HCT116 (cell line): ENCODE data around the gene ZBTB5. TPM values are rescaled to one million over a fixed set of nuclear protein-coding genes. Genes with fewer than 3 reads are reported as not detected.

ENCODE experiments used
- ATAC-seq: fragments of 200-7000 bp; cut with Tn5 transposase; 2 replicates; pipeline ENCODE4 v1.9.1; 2020; ENCODE audit warnings: mild to moderate bottlenecking, moderate library complexity
- BruUV-seq: library from RNA; stranded (reverse); fragments of 400-500 nt; replicated peaks from 2 replicates; lab custom pipeline; 2021; lab: Mats Ljungman, UMichigan
- CTCF ChIA-PET: fragments of 300-600 bp; sonication (Branson Sonifier 250); formaldehyde crosslinking; loops from one replicate; lab custom pipeline; 2021; ENCODE audit warnings: antibody characterized with exemption; lab: Charles Lee
- POLR2A ChIA-PET: fragments of 300-600, 350-600 bp; sonication (Branson Sonifier 250); formaldehyde crosslinking; loops from one replicate; lab custom pipeline; 2021; ENCODE audit warnings: antibody characterized with exemption; lab: Charles Lee
- RAD21 ChIA-PET, 2 experiments: fragments of 300-600 bp; sonication (Branson Sonifier 250); formaldehyde crosslinking; loops; one replicate each; lab custom pipeline; 2023; ENCODE audit warnings: low total read pairs in 2 of 2; ENCODE audit not compliant: uncharacterized antibody in 2 of 2, unreplicated experiment in 2 of 2, low non-redundant PET in 1 of 2; lab: Charles Lee
- DNase-seq: peaks from one replicate; pipeline ENCODE4 v3.0.0-alpha.2; 2010; ENCODE audit warnings: low read depth, low spot score
- H2AFZ ChIP-seq: fragments of 200-600 bp; shearing (Covaris generic), sonication (generic); 2 replicates; pipeline ENCODE4 v1.6.1; 2017; ENCODE audit warnings: low read depth, mixed run types, mixed read lengths, antibody characterized with exemption, low read length; ENCODE audit not compliant: poor library complexity, severe bottlenecking
- H3K27ac ChIP-seq: 2 replicates; pipeline ENCODE4 v1.5.1; 2012; ENCODE audit warnings: low read depth, low read length
- H3K27me3 ChIP-seq: fragments of 200-600 bp; sonication (generic); 2 replicates; pipeline ENCODE4 v1.6.1; 2016; ENCODE audit warnings: mixed run types, low read length, mixed read lengths; ENCODE audit not compliant: insufficient read depth
- H3K36me3 ChIP-seq, 2 experiments: fragments of 200-500 bp in 1 of 2; fragments of 200-600 bp in 1 of 2; sonication (Bioruptor generic) in 1 of 2; sonication (generic) in 1 of 2; 2 replicates each; pipeline versions ENCODE4 v1.5.1 to v1.6.1; 2014 to 2016; ENCODE audit warnings: low read length in 2 of 2, inconsistent platforms in 1 of 2, mixed read lengths in 1 of 2, mixed run types in 1 of 2; ENCODE audit not compliant: insufficient read depth in 2 of 2, control insufficient read depth in 1 of 2
- H3K4me1 ChIP-seq, 2 experiments: fragments of 200-600 bp in 1 of 2; sonication (generic) in 1 of 2; 2 replicates each; pipeline versions ENCODE4 v1.5.1 to v1.6.1; 2012 to 2017; ENCODE audit warnings: low read length in 2 of 2, inconsistent platforms in 1 of 2, mild to moderate bottlenecking in 1 of 2, mixed read lengths in 1 of 2, mixed run types in 1 of 2, moderate library complexity in 1 of 2; ENCODE audit not compliant: insufficient read depth in 2 of 2, control insufficient read depth in 1 of 2
- H3K4me2 ChIP-seq: fragments of 200-600 bp; sonication (generic); 2 replicates; pipeline ENCODE4 v1.6.1; 2017; ENCODE audit warnings: mixed run types, low read length, mixed read lengths
- H3K4me3 ChIP-seq, 2 experiments: fragments of 200-600 bp in 1 of 2; sonication (generic) in 1 of 2; replicated peaks in 1 of 2; 2 replicates each; pipeline ENCODE4 v1.5.1; 2011 to 2016; ENCODE audit warnings: low read length in 2 of 2, control low read depth in 1 of 2, low read depth in 1 of 2, mild to moderate bottlenecking in 1 of 2, mixed read lengths in 1 of 2, mixed run types in 1 of 2
- H3K79me2 ChIP-seq: fragments of 200-600 bp; sonication (generic); 2 replicates; pipeline ENCODE4 v1.6.1; 2017; ENCODE audit warnings: mild to moderate bottlenecking, mixed run types, low read length, moderate library complexity, mixed read lengths; ENCODE audit not compliant: insufficient read depth
- H3K9ac ChIP-seq: fragments of 200-600 bp; sonication (generic); 2 replicates; pipeline ENCODE4 v1.6.1; 2016; ENCODE audit warnings: low read length, mixed read lengths
- H3K9me2 ChIP-seq: fragments of 200-600 bp; sonication (generic), shearing (Covaris generic); 2 replicates; pipeline ENCODE4 v1.6.1; 2017; ENCODE audit warnings: mixed run types, mild to moderate bottlenecking, moderate library complexity; ENCODE audit not compliant: insufficient read depth
- H3K9me3 ChIP-seq, 2 experiments: fragments of 200-500 bp in 1 of 2; fragments of 200-600 bp in 1 of 2; sonication (Bioruptor generic) in 1 of 2; sonication (generic) in 1 of 2; 2 replicates each; pipeline ENCODE4 v1.6.1; 2014 to 2017; ENCODE audit warnings: low read length in 2 of 2, mixed read lengths in 2 of 2, inconsistent platforms in 1 of 2, low read depth in 1 of 2, mild to moderate bottlenecking in 1 of 2, mixed run types in 1 of 2, moderate library complexity in 1 of 2; ENCODE audit not compliant: control insufficient read depth in 1 of 2, insufficient read depth in 1 of 2
- H4K20me1 ChIP-seq: fragments of 200-600 bp; sonication (generic), shearing (Covaris generic); 2 replicates; pipeline ENCODE4 v1.6.1; 2017; ENCODE audit warnings: mixed run types, mild to moderate bottlenecking, moderate library complexity; ENCODE audit not compliant: insufficient read depth
- CBX3 ChIP-seq: IDR thresholded peaks from 2 replicates; pipeline ENCODE4 v1.6.1; 2012; ENCODE audit warnings: low read depth
- CEBPB ChIP-seq: IDR thresholded peaks from 2 replicates; pipeline ENCODE4 v1.6.1; 2012; ENCODE audit warnings: low read depth
- CTCF ChIP-seq, 3 experiments: fragments of 200-600 bp in 1 of 3; sonication (generic) in 1 of 3; IDR thresholded peaks in 2 of 3; conservative IDR thresholded peaks in 1 of 3; 2 replicates each; pipeline ENCODE4 v1.5.1; 2012 to 2017; ENCODE audit warnings: low read depth in 2 of 3, low read length in 2 of 3, antibody characterized with exemption in 1 of 3, borderline replicate concordance in 1 of 3, control low read depth in 1 of 3, mild to moderate bottlenecking in 1 of 3, mixed read lengths in 1 of 3, mixed run types in 1 of 3, moderate library complexity in 1 of 3; ENCODE audit not compliant: insufficient read depth in 1 of 3
- ELF1 ChIP-seq: IDR thresholded peaks from 2 replicates; pipeline ENCODE4 v1.6.1; 2012; ENCODE audit warnings: low read depth, borderline replicate concordance
- EZH2 ChIP-seq: fragments of 200-600 bp; sonication (generic); IDR thresholded peaks from 2 replicates; pipeline ENCODE4 v1.6.1; 2017; ENCODE audit warnings: antibody characterized with exemption, mixed run types
- FOSL1 ChIP-seq: IDR thresholded peaks from 2 replicates; pipeline ENCODE4 v1.6.1; 2012; ENCODE audit warnings: low read depth
- JUND ChIP-seq: IDR thresholded peaks from 2 replicates; pipeline ENCODE4 v1.6.1; 2012
- MAX ChIP-seq: IDR thresholded peaks from 2 replicates; pipeline ENCODE4 v1.6.1; 2012
- POLR2AphosphoS5 ChIP-seq: IDR thresholded peaks from 2 replicates; pipeline ENCODE4 v1.6.1; 2011; ENCODE audit warnings: mild to moderate bottlenecking, low read depth, low read length, moderate library complexity
- RAD21 ChIP-seq: IDR thresholded peaks from 2 replicates; pipeline ENCODE4 v1.6.1; 2012; ENCODE audit warnings: low read depth, mild to moderate bottlenecking
- REST ChIP-seq: IDR thresholded peaks from 2 replicates; pipeline ENCODE4 v1.6.1; 2012; ENCODE audit warnings: low read depth
- SIN3A ChIP-seq: IDR thresholded peaks from 2 replicates; pipeline ENCODE4 v1.6.1; 2012; ENCODE audit warnings: low read depth
- SP1 ChIP-seq: IDR thresholded peaks from 2 replicates; pipeline ENCODE4 v1.6.1; 2012; ENCODE audit warnings: low read depth
- SRF ChIP-seq: IDR thresholded peaks from 2 replicates; pipeline ENCODE4 v1.6.1; 2012; ENCODE audit warnings: low read depth
- TCF7L2 ChIP-seq: IDR thresholded peaks from 2 replicates; pipeline ENCODE4 v1.7.0; 2011; ENCODE audit warnings: borderline replicate concordance, inconsistent platforms; ENCODE audit not compliant: insufficient read depth, insufficient read length; ENCODE audit errors: extremely low read depth
- YY1 ChIP-seq: IDR thresholded peaks from 2 replicates; pipeline ENCODE4 v1.6.1; 2011; ENCODE audit warnings: low read length, low read depth, moderate library complexity, mild to moderate bottlenecking; ENCODE audit not compliant: insufficient replicate concordance; ENCODE audit errors: extremely low read depth
- ZFX ChIP-seq: fragments of 450-650 bp; IDR thresholded peaks from 2 replicates; pipeline ENCODE4 v1.6.1; 2017
- ZNF274 ChIP-seq: fragments of 200-500 bp; sonication (Bioruptor generic); IDR thresholded peaks from 2 replicates; pipeline ENCODE4 v1.6.1; 2014; ENCODE audit warnings: mild to moderate bottlenecking, low read depth, low read length, inconsistent platforms
- intact Hi-C: fragments of 100-400 bp; cut with micrococcal nuclease; formaldehyde crosslinking; loops from 2 replicates; pipeline ENCODE4 v1.10.0; 2022
- total RNA-seq: library from RNA; stranded (reverse); gene quantifications from one replicate; pipeline ENCODE4 v1.2.1, GENCODE V29; 2021; ENCODE audit not compliant: unreplicated experiment

ZBTB5 gene
- total RNA-seq, 1 experiment from 2014 or later = 22.3 TPM

DNA sequence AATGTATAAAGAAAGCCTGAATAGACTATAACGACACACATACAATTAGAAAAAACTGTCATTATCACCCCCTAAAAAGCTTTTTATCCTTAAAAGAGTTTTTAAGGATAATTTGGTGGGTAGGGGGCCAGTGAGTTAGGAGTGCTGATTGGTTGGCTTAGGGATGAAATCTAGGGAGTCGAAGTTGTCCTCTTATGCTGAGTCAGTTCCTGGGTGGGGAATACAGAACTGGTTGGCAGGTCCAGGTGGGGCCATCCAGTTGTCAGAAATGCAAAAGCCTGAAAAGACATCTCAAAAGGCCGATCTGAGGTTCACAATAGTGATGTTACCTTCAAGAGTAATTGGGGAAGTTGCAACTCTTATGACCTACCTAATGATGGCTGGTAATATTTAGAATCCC lies 13.6 kb downstream of the ZBTB5 start:
- no peak for ATAC-seq
- BruUV-seq = no TSS peak
- ChIA-PET RAD21 (no interaction called here), CTCF (no interaction called here), POLR2A (no interaction called here)
- no peaks in the 10 kb centered on the region for H3K27me3 ChIP-seq
- intact Hi-C loops = no loop called here
- no peaks in the 10 kb centered on the region for H3K9me2 ChIP-seq
- H2AFZ ChIP-seq = no peak overlapping the region
- TF ChIP-seq ZNF274 (no peak), SRF (no peak), REST (no peak), CTCF (IDR thresholded peaks at IDR 0.05 in 2 of 3, conservative IDR thresholded peaks at IDR 0.05 in 1 of 3; ENCODE audit: borderline replicate concordance in 1 of 3, insufficient read depth in 1 of 3, low read depth in 2 of 3, low read length in 2 of 3) (no peak), JUND (no peak), SP1 (no peak), YY1 (no peak), FOSL1 (no peak), ZFX (no peak), EZH2 (no peak), ELF1 (no peak), MAX (no peak), TCF7L2 (no peak), SIN3A (no peak), RAD21 (no peak), CBX3 (no peak), CEBPB (no peak), POLR2AphosphoS5 (no peak)
- peaks cover 35% of the 10 kb centered on the region for H4K20me1 ChIP-seq
- H3K27ac ChIP-seq = no peak overlapping the region
- H3K4me2 ChIP-seq = no peak overlapping the region
- no peak overlapping the region for H3K4me3 ChIP-seq
- peaks cover 100% of the 10 kb centered on the region for H3K79me2 ChIP-seq
- H3K36me3 ChIP-seq = peaks cover 0 to 20% of the 10 kb centered on the region in 2 experiments; a peak in 2 of 4 replicates
- H3K9ac ChIP-seq = no peak overlapping the region
- H3K4me1 ChIP-seq = peaks cover 11 to 31% of the 10 kb centered on the region in 2 experiments
- no peak for DNase-seq
- H3K9me3 ChIP-seq = no peaks in the 10 kb centered on the region
